HEK293T (cell line): Measurements from ENCODE around the gene TCP11L1.

Experiments used
- CTBP1 ChIP-seq: fragments of 450-650 bp; IDR thresholded peaks from 2 replicates; pipeline ENCODE4 v1.6.1; 2016; ENCODE audit warnings: borderline replicate concordance
- FOXK2 ChIP-seq: fragments of 450-650 bp; IDR thresholded peaks from 2 replicates; pipeline ENCODE4 v1.6.1; 2016; ENCODE audit warnings: mild to moderate bottlenecking
- FOXM1 ChIP-seq: fragments of 450-650 bp; IDR thresholded peaks from 2 replicates; pipeline ENCODE4 v1.6.1; 2017; ENCODE audit warnings: mild to moderate bottlenecking, borderline replicate concordance
- SP1 ChIP-seq: fragments of 450-650 bp; IDR thresholded peaks from 2 replicates; pipeline ENCODE4 v1.6.1; 2017

DNA sequence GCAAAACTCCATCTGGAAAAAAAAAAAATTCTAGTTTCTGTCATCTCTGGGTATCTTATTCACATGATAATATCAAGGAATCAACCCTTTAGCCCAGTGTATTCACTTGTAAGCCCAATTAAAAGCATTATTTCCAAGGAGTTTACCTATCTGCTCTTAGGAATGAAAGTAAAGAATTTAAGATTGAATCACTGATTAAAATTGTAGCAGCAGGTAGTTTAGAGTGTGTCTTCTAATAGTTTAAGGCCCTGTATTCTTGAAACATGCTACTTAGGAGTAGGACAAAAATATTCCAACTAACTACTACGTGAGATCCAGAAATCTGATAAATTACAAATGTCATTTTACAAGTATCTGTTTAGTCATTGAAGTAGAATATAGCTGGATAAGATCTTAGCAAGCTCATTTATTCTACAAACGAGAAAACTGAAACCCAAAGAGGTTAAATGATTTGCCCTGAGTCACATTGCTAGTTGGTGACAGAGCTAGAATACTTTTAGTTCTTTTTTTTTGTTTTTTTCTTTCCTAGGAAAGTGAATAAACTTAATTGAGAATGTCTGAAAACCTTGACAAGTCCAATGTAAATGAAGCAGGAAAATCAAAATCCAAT lies 4.0 kb downstream of the TCP11L1 start:
- no peak for TF ChIP-seq CTBP1
- TF ChIP-seq FOXM1, result no peak
- TF ChIP-seq SP1, result no peak
- no peak for TF ChIP-seq FOXK2
